ENCODE results near the gene DEDD2. TPM values are rescaled to one million over a fixed set of nuclear protein-coding genes. Genes with fewer than 3 reads are reported as not detected.

Gene DEDD2
- total RNA-seq, 1 experiment from 2014 or later: 58.0 TPM

DNA sequence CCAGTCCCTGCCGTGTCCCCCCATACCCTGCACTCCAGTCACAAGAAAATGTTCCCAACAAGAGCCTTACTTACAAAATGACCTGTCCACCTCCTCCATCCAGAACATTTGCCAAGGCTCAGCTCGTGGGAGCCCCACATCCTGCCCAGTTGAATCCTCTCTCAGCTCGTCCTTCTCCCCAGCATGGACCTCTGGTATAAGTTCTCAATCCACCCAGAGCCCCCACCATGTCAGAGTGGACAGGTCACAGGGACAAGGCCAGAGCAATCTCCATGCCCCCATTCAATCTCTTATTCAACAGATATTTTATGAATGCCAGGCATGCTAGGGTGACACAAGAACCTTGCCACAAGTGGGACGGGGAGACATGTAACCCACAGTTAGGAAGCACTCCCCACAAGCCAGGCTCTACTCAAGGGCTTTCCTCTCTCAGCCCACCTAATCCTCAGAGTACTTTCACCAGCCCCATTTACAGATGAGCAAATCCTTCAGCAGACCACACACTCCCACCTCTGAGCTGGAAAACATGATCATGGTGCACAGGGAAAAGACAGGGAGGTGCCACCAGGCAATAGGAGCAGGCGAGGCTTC is 15.1 kb downstream of the DEDD2 start:
- Histone ChIP-seq H3K27me3 (ENCODE audit: control insufficient read depth, insufficient read depth, low read length) (no peaks in the 10 kb centered on the region), H3K36me3 (replicated peaks; ENCODE audit: control insufficient read depth, insufficient read depth, low read length) (peaks cover 34% of the 10 kb centered on the region), H3K4me3 (ENCODE audit: insufficient read depth, low read depth, low read length) (no peak overlapping the region)
- DNase-seq: no peak

DNA sequence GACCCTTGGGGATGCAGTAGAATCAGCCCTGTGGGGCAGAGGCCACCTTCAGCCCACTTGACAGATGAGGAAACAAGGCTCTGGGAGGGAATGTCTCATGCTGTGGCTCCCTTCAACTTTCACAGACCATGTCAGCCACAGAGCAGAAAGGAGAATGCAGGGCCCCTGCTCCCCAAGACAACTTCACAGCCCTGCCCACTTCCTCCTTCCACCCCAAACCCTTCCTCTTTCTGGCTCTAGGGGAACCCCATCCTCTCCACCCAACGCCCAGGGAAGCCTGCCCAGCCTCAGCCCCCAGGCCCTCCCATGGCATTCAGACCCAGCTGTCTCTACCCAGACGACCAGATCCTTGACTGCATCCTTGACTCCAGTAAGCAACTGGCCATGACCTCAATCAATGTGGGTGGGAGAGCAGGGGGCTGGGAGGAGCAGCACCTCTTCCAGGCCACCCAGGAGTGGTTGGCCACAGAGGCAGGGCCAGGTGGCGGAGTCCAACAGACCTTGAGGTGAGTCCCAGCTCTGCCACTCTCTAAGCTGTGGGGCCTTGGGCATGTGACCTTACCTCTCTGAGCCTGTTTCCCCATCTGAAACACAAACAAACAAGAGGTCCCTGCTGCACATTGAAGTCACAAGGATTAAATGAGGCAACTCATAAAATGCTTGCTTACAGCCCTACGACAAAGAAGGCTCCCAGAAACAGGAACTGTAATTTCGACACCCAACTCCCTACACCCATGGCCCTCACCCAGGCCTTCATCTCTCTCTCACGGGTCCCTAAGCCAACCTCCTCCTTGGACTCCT is 15.8 kb downstream of the DEDD2 start:
- Histone ChIP-seq H3K4me3 (ENCODE audit: insufficient read depth, low read depth, low read length) (no peak overlapping the region), H3K27me3 (ENCODE audit: control insufficient read depth, insufficient read depth, low read length) (no peaks in the 10 kb centered on the region), H3K36me3 (replicated peaks; ENCODE audit: control insufficient read depth, insufficient read depth, low read length) (peaks cover 31% of the 10 kb centered on the region)
- DNase-seq: no peak

DNA sequence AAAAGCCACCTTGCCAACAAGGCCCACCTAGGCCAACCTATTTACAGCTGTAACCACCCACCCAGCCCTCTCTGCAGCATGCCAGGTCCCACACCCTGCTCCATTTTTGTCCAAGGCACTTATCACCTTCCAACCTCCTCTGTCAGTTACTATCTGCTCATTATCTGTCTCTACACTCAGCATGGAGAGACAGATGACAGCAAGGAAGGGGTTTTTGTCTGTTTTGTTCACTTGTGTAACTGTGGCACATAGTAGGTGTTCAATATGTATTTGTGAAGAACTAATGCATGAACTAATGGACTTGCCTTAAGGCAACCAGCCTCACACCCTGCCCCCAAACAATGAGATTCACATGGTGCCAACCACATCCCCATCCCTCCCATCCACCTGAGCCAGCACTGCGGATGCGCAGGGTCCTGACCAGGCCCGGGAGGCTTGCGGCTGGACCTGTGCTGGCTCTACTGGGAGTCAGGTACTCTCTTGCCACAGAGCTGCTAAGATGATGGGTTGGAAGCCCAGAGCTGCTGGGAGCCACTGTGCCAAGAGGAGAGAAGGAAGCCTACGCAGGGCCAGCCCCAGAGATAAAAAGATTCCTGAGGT is 17.3 kb downstream of the DEDD2 start:
- Histone ChIP-seq H3K4me3 (ENCODE audit: insufficient read depth, low read depth, low read length) (no peak overlapping the region), H3K27me3 (ENCODE audit: control insufficient read depth, insufficient read depth, low read length) (no peaks in the 10 kb centered on the region), H3K36me3 (replicated peaks; ENCODE audit: control insufficient read depth, insufficient read depth, low read length) (peaks cover 29% of the 10 kb centered on the region)
- DNase-seq: peak; percentile 43

DNA sequence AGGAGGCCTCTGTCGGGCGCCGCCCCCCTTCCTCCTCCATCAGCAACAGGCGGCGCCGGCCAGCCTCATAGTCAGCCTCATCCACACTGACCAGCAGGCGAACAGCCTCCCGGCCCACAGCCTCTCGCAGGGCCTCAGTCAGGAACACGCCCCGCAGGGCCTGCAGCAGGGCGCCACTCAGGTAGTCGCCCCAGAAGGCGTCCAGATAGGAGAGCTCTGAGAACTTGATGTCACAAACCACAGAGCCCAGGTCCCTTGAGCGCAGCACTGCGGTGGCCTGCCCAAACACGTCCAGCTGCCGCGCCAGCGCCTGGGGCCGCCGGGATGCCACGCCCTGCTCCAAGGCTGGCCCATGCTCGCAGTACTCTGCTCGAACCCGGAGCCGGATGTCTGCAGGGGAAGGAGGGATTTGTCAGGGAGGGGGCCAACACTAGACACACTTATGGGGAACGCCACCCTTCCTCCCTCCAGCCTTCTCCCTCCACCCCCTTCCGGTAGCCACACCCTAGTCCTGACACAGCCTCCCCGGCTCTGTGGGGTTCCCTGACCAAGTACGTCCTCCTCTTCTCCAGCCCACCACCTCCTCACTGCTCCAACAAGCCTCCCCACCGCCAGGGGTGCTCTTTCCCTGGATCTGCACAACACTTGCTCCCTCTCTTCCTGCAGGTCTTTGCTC is 17.9 kb downstream of the DEDD2 start:
- Histone ChIP-seq H3K4me3 (ENCODE audit: insufficient read depth, low read depth, low read length) (no peak overlapping the region), H3K36me3 (replicated peaks; ENCODE audit: control insufficient read depth, insufficient read depth, low read length) (peaks cover 29% of the 10 kb centered on the region), H3K27me3 (ENCODE audit: control insufficient read depth, insufficient read depth, low read length) (no peaks in the 10 kb centered on the region)
- DNase-seq: peak; percentile 82

DNA sequence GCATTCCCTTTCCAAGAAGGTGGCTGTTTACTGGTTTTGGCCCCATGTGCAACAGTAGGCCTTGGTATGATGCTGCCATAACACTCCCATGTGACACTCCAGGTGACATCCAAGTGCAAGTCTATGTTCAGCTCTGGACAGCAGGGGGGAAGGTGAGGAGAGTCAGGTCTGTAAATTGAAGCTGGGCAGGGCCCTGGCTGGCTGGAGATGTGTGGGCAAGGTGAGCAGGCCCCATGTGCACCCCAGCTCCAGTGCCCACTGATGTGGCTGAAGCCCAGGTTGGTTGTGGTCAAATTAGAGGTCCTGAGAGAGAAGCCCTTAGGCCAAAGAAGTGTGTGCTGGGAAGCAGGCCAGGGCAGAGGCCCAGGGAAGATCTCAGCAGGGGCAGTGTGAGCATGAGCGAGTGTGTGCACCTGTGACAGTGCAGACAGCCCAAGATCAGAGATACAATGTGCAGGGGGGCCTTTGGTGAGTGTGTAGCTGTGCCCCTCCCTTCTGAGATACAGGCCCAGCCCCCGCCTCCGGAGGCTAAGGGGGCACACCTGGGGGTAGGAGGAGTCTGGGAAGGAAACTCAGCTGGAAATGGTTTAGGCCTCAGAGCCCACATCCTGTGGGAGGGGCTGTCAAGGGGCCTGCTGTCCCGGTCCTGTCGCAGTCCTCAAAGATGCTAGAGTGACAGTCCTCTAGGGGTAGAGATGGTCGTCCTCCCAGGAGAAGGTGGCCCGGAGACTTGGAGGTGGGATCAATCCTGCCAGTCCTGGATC is 18.6 kb downstream of the DEDD2 start:
- H3K36me3 ChIP-seq (replicated peaks; ENCODE audit: control insufficient read depth, insufficient read depth, low read length): peaks cover 26% of the 10 kb centered on the region
- H3K4me3 ChIP-seq (ENCODE audit: insufficient read depth, low read depth, low read length): no peak overlapping the region
- H3K27me3 ChIP-seq (ENCODE audit: control insufficient read depth, insufficient read depth, low read length): no peaks in the 10 kb centered on the region
- DNase-seq: no peak

GRCh38 chr19:42197375-42197817 is 20.1 kb downstream of the DEDD2 start:
- no peak overlapping the region for H3K4me3 ChIP-seq (ENCODE audit: insufficient read depth, low read depth, low read length)
- peak; percentile 81 for DNase-seq
- H3K36me3 ChIP-seq (replicated peaks; ENCODE audit: control insufficient read depth, insufficient read depth, low read length): peaks cover 17% of the 10 kb centered on the region

GRCh38 chr19:42196011-42197001 is 21.2 kb downstream of the DEDD2 start:
- Histone ChIP-seq H3K4me3 (ENCODE audit: insufficient read depth, low read depth, low read length) (no peak overlapping the region), H3K27me3 (ENCODE audit: control insufficient read depth, insufficient read depth, low read length) (no peaks in the 10 kb centered on the region; the same call in 1 of the 2 replicates), H3K36me3 (replicated peaks; ENCODE audit: control insufficient read depth, insufficient read depth, low read length) (peaks cover 9% of the 10 kb centered on the region)
- DNase-seq: peak; percentile 81

More at GRCh38 chr19:42197375-42197817, 20.1 kb downstream of the DEDD2 start:
- H3K27me3 ChIP-seq (ENCODE audit: control insufficient read depth, insufficient read depth, low read length): no peaks in the 10 kb centered on the region

- no peak overlapping the region for H3K4me3 ChIP-seq (ENCODE audit: insufficient read depth, low read depth, low read length)
- no peaks in the 10 kb centered on the region; the same call in 1 of the 2 replicates for H3K27me3 ChIP-seq (ENCODE audit: control insufficient read depth, insufficient read depth, low read length)
- no peak for DNase-seq
- H3K36me3 ChIP-seq (replicated peaks; ENCODE audit: control insufficient read depth, insufficient read depth, low read length): peaks cover 2% of the 10 kb centered on the region
Measured at GRCh38 chr19:42193706-42194105, 23.8 kb downstream of the DEDD2 start.

DNA sequence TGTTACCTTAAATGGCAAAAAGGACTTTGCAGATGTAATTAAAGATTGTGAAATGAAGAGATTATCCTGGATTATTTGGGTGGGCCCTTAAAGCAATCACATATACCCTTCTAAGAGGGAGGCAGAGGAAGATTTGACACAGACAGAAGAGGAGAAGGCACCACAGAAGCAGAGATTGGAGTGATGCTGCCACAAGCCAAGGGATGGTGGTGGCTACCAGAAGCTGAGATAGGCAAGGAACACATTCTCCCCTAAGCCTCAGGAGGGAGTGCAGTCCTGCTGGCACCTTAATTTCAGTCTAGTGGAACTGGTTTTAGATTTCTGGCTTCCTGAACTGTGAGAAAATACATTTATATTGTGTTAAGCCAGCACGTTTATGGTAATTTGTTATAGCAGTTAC is 24.2 kb downstream of the DEDD2 start:
- H3K4me3 ChIP-seq (ENCODE audit: insufficient read depth, low read depth, low read length): no peak overlapping the region
- H3K36me3 ChIP-seq (replicated peaks; ENCODE audit: control insufficient read depth, insufficient read depth, low read length): no peaks in the 10 kb centered on the region; the same call in 1 of the 2 replicates
- no peak for DNase-seq
- no peaks in the 10 kb centered on the region; the same call in 1 of the 2 replicates for H3K27me3 ChIP-seq (ENCODE audit: control insufficient read depth, insufficient read depth, low read length)

- H3K36me3 ChIP-seq (replicated peaks; ENCODE audit: control insufficient read depth, insufficient read depth, low read length): no peaks in the 10 kb centered on the region; the same call in 1 of the 2 replicates
- DNase-seq: no peak
- no peak overlapping the region for H3K4me3 ChIP-seq (ENCODE audit: insufficient read depth, low read depth, low read length)
- H3K27me3 ChIP-seq (ENCODE audit: control insufficient read depth, insufficient read depth, low read length): no peaks in the 10 kb centered on the region; the same call in none of the 2 replicates
Measured at GRCh38 chr19:42191855-42192254, 25.6 kb downstream of the DEDD2 start.

DNA sequence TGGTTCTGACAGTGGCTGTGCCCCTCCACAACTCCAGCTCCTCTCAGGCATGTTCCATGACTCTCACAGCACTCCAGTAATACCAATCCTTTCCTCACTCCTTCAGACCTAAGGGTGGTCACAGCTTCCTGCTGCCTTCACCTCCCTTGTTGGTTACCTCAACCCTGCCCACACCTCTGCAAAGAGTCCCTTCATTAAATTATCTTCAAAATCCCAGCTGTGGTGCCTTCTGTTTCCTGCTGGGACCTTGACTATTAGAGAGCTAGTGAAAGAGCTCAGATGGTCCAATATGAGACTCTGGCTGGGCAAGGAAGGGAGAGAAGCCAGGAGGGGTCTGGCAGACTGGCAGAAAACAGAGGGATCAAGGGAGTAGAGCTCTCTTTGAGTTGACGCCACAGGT is 26.1 kb downstream of the DEDD2 start:
- DNase-seq: peak; percentile 13
- no peaks in the 10 kb centered on the region; the same call in 1 of the 2 replicates for H3K36me3 ChIP-seq (replicated peaks; ENCODE audit: control insufficient read depth, insufficient read depth, low read length)
- no peaks in the 10 kb centered on the region; the same call in none of the 2 replicates for H3K27me3 ChIP-seq (ENCODE audit: control insufficient read depth, insufficient read depth, low read length)
- no peak overlapping the region for H3K4me3 ChIP-seq (ENCODE audit: insufficient read depth, low read depth, low read length)

GRCh38 chr19:42189133-42189532 is 28.3 kb downstream of the DEDD2 start:
- Histone ChIP-seq H3K36me3 (replicated peaks; ENCODE audit: control insufficient read depth, insufficient read depth, low read length) (no peaks in the 10 kb centered on the region), H3K27me3 (ENCODE audit: control insufficient read depth, insufficient read depth, low read length) (no peaks in the 10 kb centered on the region; the same call in none of the 2 replicates), H3K4me3 (ENCODE audit: insufficient read depth, low read depth, low read length) (no peak overlapping the region)
- no peak for DNase-seq

- H3K27me3 ChIP-seq (ENCODE audit: control insufficient read depth, insufficient read depth, low read length): no peaks in the 10 kb centered on the region; the same call in none of the 2 replicates
- H3K36me3 ChIP-seq (replicated peaks; ENCODE audit: control insufficient read depth, insufficient read depth, low read length): no peaks in the 10 kb centered on the region
- H3K4me3 ChIP-seq (ENCODE audit: insufficient read depth, low read depth, low read length): no peak overlapping the region
- DNase-seq: no peak
Measured at GRCh38 chr19:42188665-42189064, 28.8 kb downstream of the DEDD2 start.

Measured in H7 (cell line).